Uterus (tissue), 2 donors: ENCODE data around the gene RSPO4.

Source experiments
- POLR2A ChIP-seq, 2 donors: fragments of 450-650 bp; IDR thresholded peaks; one replicate each; pipeline ENCODE4 v1.6.1; 2016; ENCODE audit warnings: antibody characterized with exemption in 2 of 2, mild to moderate bottlenecking in 1 of 2, moderate library complexity in 1 of 2
- TF ChIP-seq, protein P1 (sequence below), 4 experiments: fragments of 200-600 bp in 2 of 4; fragments of 450-650 bp in 2 of 4; sonication (generic) in 2 of 4; IDR thresholded peaks; one replicate each; pipeline ENCODE4 v1.5.1; 2016 to 2019; ENCODE audit warnings: antibody characterized with exemption in 4 of 4, mild to moderate bottlenecking in 2 of 4, moderate library complexity in 1 of 4

DNA sequence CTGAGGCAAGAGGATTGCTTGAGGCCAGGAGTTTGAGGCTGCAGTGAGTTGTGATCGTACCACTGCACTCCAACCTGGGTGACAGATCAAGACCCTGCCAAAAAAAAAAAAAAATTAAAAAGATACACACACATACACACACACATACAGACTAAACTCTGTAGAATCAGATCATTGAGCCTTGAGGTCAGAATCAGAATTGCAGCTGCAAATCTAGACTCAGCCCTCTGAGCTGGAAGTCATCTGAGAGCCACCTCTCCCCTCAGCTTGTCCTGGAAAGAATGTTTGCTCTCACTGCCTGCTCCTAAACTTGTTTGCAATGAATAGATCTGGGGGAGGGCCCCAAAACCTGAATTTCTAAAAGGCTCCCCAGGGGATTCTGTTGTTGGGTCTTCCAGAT lies 44.6 kb downstream of the RSPO4 start:
- TF ChIP-seq, protein P1, sequence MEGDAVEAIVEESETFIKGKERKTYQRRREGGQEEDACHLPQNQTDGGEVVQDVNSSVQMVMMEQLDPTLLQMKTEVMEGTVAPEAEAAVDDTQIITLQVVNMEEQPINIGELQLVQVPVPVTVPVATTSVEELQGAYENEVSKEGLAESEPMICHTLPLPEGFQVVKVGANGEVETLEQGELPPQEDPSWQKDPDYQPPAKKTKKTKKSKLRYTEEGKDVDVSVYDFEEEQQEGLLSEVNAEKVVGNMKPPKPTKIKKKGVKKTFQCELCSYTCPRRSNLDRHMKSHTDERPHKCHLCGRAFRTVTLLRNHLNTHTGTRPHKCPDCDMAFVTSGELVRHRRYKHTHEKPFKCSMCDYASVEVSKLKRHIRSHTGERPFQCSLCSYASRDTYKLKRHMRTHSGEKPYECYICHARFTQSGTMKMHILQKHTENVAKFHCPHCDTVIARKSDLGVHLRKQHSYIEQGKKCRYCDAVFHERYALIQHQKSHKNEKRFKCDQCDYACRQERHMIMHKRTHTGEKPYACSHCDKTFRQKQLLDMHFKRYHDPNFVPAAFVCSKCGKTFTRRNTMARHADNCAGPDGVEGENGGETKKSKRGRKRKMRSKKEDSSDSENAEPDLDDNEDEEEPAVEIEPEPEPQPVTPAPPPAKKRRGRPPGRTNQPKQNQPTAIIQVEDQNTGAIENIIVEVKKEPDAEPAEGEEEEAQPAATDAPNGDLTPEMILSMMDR (IDR thresholded peaks at IDR 0.05) = no peak
- no peak for TF ChIP-seq POLR2A (IDR thresholded peaks at IDR 0.05)
